Stimulated activated CD8-positive, alpha-beta memory T cell treated with anti-CD3 and anti-CD28 coated beads, Interleukin-4, amount 100 ng/mL, for 48 hours (primary cell): ENCODE measurements around the gene CD226.
"Not testable (repeated sequence)": the region's sequence is repeated elsewhere in the genome, so short reads cannot be mapped to it uniquely, and the experiment has no call there.

Experiments
- DNase-seq: peaks from one replicate; pipeline ENCODE4 v3.0.0-alpha.2; 2020

CD226 gene

GRCh38 chr18:69947361-69948133 lies at the start of gene CD226:
Gene CD226 (minus strand): TSS chr18:69947873. CDS start chr18:69947406, 467 bp downstream.
- peak; percentile 60 for DNase-seq

GRCh38 chr18:69996951-69997798 lies 49.5 kb upstream of the CD226 start:
- no peak for DNase-seq

GRCh38 chr18:69996417-69996816 lies 48.7 kb upstream of the CD226 start:
- no peak for DNase-seq

- DNase-seq = no peak
These were observed 48.1 kb upstream of the CD226 start for GRCh38 chr18:69995774-69996173.

- DNase-seq = no peak
These were observed 45.1 kb upstream of the CD226 start for GRCh38 chr18:69992776-69993175.

- DNase-seq = no peak
These were observed 40.2 kb upstream of the CD226 start for GRCh38 chr18:69987870-69988269.

- no peak for DNase-seq
These were observed 37.6 kb upstream of the CD226 start for GRCh38 chr18:69985239-69985638.

- no peak for DNase-seq
These were observed 34.7 kb upstream of the CD226 start for GRCh38 chr18:69982417-69982816.

- DNase-seq = no peak
These were observed 34.3 kb upstream of the CD226 start for GRCh38 chr18:69981948-69982347.

- no peak for DNase-seq
These were observed 33.5 kb upstream of the CD226 start for GRCh38 chr18:69980982-69981804.

- no peak for DNase-seq
These were observed 32.8 kb upstream of the CD226 start for GRCh38 chr18:69980509-69980908.

GRCh38 chr18:69978732-69979715 lies 31.4 kb upstream of the CD226 start:
- DNase-seq = peak; percentile 36

- not testable (repeated sequence) for DNase-seq
These were observed 27.6 kb upstream of the CD226 start for GRCh38 chr18:69975294-69975693.

GRCh38 chr18:69974365-69974764 lies 26.7 kb upstream of the CD226 start:
- no peak for DNase-seq

- no peak for DNase-seq
These were observed 21.8 kb upstream of the CD226 start for GRCh38 chr18:69969491-69969890.

- DNase-seq = no peak
These were observed 20.4 kb upstream of the CD226 start for GRCh38 chr18:69968039-69968438.

- DNase-seq = no peak
These were observed 15.5 kb upstream of the CD226 start for GRCh38 chr18:69963196-69963595.

GRCh38 chr18:69961718-69962117 lies 14.0 kb upstream of the CD226 start:
- DNase-seq = no peak

- no peak for DNase-seq
These were observed 10.7 kb upstream of the CD226 start for GRCh38 chr18:69958422-69958821.

GRCh38 chr18:69957747-69958146 lies 10.1 kb upstream of the CD226 start:
- no peak for DNase-seq

GRCh38 chr18:69956665-69957620 lies 9.3 kb upstream of the CD226 start:
- DNase-seq = no peak
